ENCODE data around the gene ACOT13. TPM values are rescaled to one million over a fixed set of nuclear protein-coding genes. Genes with fewer than 3 reads are reported as not detected.
"Not testable (repeated sequence)": the region's sequence is repeated elsewhere in the genome, so short reads cannot be mapped to it uniquely, and the experiment has no call there.

ACOT13 gene
- total RNA-seq, 1 donor from 2014 or later: 3.1 TPM

GRCh38 chr6:24631671-24632070 lies 35.2 kb upstream of the ACOT13 start:
- H3K9me3 ChIP-seq: no peaks in the 10 kb centered on the region

GRCh38 chr6:24632573-24632972 lies 34.3 kb upstream of the ACOT13 start:
- no peak for DNase-seq (ENCODE audit: low spot score in 2 of 2)
- no peaks in the 10 kb centered on the region for H3K27me3 ChIP-seq
- no peak for TF ChIP-seq CTCF (IDR thresholded peaks at IDR 0.05)
- H3K4me3 ChIP-seq: no peak overlapping the region
- H3K36me3 ChIP-seq: no peaks in the 10 kb centered on the region
- H3K27ac ChIP-seq: no peak overlapping the region
- no peaks in the 10 kb centered on the region for H3K4me1 ChIP-seq
- no peaks in the 10 kb centered on the region for H3K9me3 ChIP-seq
- intact Hi-C loops (cut with DNase I): no loop called here

More at GRCh38 chr6:24631671-24632070, 35.2 kb upstream of the ACOT13 start:
- DNase-seq (ENCODE audit: low spot score in 2 of 2): no peak
- TF ChIP-seq CTCF (IDR thresholded peaks at IDR 0.05): no peak
- no peaks in the 10 kb centered on the region for H3K4me1 ChIP-seq
- H3K27ac ChIP-seq: no peak overlapping the region
- H3K4me3 ChIP-seq: no peak overlapping the region
- intact Hi-C loops (cut with DNase I): no loop called here
- H3K27me3 ChIP-seq: no peaks in the 10 kb centered on the region
- no peaks in the 10 kb centered on the region for H3K36me3 ChIP-seq

GRCh38 chr6:24636681-24637080 lies 30.2 kb upstream of the ACOT13 start:
- intact Hi-C loops (cut with DNase I): no loop called here

DNA sequence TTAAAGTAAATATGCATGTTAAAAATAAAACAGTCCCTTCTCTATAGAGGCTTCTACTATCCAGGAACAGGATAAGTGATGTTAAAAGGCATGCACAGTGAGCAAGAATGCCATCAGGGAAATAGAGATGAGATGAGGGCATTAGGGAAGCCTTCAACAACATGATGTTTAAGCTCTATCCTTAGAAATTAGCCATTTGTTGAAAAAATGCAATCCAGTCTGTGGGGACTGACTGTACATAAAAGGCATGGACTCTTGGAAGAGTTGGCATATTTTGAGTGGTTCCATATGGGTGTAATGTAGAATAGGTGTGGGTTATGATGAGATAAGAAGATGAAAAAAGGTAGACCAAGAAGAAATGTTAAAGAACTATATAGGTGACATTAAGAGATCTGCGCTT lies 26.7 kb upstream of the ACOT13 start:
- Histone ChIP-seq H3K4me1 (no peaks in the 10 kb centered on the region), H3K27me3 (no peaks in the 10 kb centered on the region), H3K27ac (no peak overlapping the region), H3K4me3 (no peak overlapping the region), H3K9me3 (no peaks in the 10 kb centered on the region), H3K36me3 (no peaks in the 10 kb centered on the region)
- intact Hi-C loops (cut with DNase I): no loop called here
- no peak for TF ChIP-seq CTCF (IDR thresholded peaks at IDR 0.05)
- DNase-seq (ENCODE audit: low spot score in 2 of 2): no peak

More at GRCh38 chr6:24636681-24637080, 30.2 kb upstream of the ACOT13 start:
- H3K9me3 ChIP-seq: no peaks in the 10 kb centered on the region
- no peaks in the 10 kb centered on the region for H3K36me3 ChIP-seq
- H3K27me3 ChIP-seq: no peaks in the 10 kb centered on the region
- DNase-seq (ENCODE audit: low spot score in 2 of 2): no peak
- no peak overlapping the region for H3K4me3 ChIP-seq
- no peak overlapping the region for H3K27ac ChIP-seq
- H3K4me1 ChIP-seq: no peaks in the 10 kb centered on the region
- no peak for TF ChIP-seq CTCF (IDR thresholded peaks at IDR 0.05)

DNA sequence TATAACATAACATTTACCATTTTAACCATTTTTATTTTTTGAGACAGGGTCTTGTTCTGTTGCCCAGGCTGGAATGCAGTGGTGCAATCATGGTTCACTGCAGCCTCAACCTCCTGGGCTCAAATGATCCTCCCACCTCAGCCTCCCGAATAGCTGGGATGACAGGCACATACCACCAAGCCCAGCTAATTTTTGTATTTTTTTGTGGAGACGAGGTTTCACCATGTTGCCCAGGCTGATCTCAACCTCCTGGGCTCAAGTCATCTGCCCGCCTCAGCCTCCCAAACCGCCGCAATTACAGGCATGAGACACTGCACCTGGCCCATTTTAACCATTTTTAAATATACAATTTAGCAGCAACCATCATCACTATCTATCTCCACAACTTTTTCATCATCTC lies 26.2 kb upstream of the ACOT13 start:
- DNase-seq (ENCODE audit: low spot score in 2 of 2); H3K4me3 ChIP-seq; H3K27me3 ChIP-seq; intact Hi-C loops (cut with DNase I); H3K27ac ChIP-seq; H3K9me3 ChIP-seq; H3K36me3 ChIP-seq; H3K4me1 ChIP-seq: not testable (repeated sequence)

- no peaks in the 10 kb centered on the region for H3K27me3 ChIP-seq
- no peak overlapping the region for H3K27ac ChIP-seq
- intact Hi-C loops (cut with DNase I): no loop called here
- peaks cover 0 to 3% of the 10 kb centered on the region in 2 donors for H3K4me1 ChIP-seq
- no peak for TF ChIP-seq CTCF (IDR thresholded peaks at IDR 0.05)
- H3K4me3 ChIP-seq: no peak overlapping the region
- no peaks in the 10 kb centered on the region for H3K36me3 ChIP-seq
- no peaks in the 10 kb centered on the region for H3K9me3 ChIP-seq
- no peak for DNase-seq (ENCODE audit: low spot score in 2 of 2)
These were observed 24.8 kb upstream of the ACOT13 start for GRCh38 chr6:24642061-24642460.
